C4-2B (cell line): ENCODE data around the gene CD58.

Source experiments
- H3K27ac ChIP-seq: fragments of 450-650 bp; 2 replicates; pipeline ENCODE4 v1.5.1; 2017
- ZFX ChIP-seq: fragments of 450-650 bp; IDR thresholded peaks from 2 replicates; pipeline ENCODE4 v1.6.1; 2017
- TF ChIP-seq, protein P1 (sequence below): fragments of 450-650 bp; conservative IDR thresholded peaks from 2 replicates; pipeline ENCODE4 v1.5.1; 2017; ENCODE audit warnings: mild to moderate bottlenecking

The CD58 gene

DNA sequence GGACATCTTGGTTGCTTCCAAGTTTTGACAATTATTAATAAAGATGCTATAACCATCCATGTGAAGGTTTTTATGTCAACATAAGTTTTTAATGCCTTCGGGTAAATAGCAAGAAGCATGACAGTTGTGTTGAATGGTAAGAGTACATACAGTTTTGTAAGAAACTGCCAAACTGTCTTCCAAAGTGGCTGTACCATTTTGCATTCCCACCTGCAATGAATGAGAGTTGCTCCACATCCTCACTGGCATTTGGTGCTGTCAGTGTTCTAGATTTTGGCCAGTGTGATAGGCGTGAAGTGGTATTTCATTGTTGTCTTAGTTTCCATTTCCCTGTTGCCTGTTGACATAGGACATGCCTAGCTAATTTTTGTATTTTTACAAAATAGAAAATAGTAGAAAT is 45.4 kb downstream of the CD58 start:
- no peak overlapping the region for H3K27ac ChIP-seq
- TF ChIP-seq, protein P1, sequence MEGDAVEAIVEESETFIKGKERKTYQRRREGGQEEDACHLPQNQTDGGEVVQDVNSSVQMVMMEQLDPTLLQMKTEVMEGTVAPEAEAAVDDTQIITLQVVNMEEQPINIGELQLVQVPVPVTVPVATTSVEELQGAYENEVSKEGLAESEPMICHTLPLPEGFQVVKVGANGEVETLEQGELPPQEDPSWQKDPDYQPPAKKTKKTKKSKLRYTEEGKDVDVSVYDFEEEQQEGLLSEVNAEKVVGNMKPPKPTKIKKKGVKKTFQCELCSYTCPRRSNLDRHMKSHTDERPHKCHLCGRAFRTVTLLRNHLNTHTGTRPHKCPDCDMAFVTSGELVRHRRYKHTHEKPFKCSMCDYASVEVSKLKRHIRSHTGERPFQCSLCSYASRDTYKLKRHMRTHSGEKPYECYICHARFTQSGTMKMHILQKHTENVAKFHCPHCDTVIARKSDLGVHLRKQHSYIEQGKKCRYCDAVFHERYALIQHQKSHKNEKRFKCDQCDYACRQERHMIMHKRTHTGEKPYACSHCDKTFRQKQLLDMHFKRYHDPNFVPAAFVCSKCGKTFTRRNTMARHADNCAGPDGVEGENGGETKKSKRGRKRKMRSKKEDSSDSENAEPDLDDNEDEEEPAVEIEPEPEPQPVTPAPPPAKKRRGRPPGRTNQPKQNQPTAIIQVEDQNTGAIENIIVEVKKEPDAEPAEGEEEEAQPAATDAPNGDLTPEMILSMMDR = no peak
- TF ChIP-seq ZFX = no peak

DNA sequence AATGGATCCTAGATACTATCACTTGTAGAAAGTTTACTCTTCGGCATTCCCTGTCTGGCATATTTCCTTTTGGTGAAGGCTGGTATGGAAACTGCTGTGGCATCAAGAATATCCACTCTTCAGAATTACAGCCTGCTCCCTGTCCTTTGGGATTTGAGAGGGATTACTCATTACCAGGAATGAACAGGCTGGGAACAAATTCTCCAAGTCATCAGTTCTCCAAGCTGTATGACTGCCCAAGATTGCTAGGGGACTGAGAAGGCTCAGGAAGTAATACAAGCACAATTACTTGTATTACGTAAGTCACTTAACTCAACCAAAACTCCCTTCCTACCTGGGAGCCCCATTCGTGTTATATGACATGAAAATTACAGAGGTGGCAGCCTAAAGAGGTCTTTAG is 49.6 kb downstream of the CD58 start:
- TF ChIP-seq, protein P1 = no peak
- no peak for TF ChIP-seq ZFX
- no peak overlapping the region for H3K27ac ChIP-seq

DNA sequence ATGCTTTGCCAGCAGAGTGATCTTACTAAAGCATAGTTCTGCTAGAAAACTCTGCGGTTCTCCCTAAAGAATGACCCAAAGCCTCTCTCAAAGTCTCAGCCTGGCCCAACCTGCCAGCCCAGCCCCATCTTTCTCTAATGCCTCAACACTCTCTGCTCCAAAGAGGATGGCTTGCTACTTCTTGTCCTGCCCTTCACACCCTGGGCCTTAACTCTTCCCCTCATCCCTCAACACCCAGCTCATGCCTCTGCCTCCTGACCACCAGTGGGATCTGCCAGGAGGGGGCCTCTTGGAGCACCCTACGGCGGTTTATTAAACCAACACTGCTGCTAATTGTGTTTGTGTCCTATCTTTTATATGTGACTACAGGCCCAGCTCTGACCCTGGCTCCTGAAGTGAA is 52.4 kb downstream of the CD58 start:
- no peak overlapping the region for H3K27ac ChIP-seq
- TF ChIP-seq, protein P1 = no peak
- TF ChIP-seq ZFX = no peak

DNA sequence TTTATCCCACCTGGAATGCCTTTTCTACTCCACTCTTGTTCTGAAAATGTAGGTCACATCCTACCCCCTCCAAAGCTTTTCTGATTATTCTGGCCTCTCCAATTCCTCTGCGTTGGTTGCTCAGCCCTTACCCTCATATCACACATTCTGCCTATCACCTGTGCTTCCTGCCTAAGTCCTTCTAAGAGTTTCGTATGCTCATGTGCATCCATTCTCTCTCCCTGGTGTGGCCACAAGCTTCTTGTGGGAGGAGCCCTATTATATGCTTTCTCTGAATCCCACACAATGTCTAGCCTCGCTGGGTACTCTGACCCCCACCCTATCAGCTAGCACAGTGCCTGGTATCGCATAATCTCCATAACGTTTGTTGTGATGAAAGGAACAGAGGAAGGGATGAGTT is 54.2 kb downstream of the CD58 start:
- no peak overlapping the region for H3K27ac ChIP-seq
- TF ChIP-seq, protein P1 = no peak
- no peak for TF ChIP-seq ZFX

DNA sequence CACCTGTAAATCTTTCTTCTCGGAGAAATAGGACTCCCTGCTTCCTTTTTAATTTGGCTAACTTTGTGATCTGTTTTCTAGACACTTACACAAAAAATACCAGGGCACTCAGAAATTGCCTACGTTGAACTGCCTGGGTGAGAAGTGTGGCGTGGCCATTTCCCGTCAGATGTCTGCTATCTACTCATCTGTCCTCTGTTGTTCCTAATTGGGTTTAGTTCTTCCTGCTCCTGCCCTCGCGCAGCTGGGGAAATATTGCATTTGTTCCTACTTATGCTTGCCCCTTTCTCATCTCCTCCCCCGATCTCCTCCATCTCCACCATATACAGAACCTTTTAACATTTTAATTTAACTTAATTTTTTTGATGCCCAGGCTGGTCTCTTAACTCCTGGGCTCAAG is 55.1 kb downstream of the CD58 start:
- no peak for TF ChIP-seq ZFX
- TF ChIP-seq, protein P1 = no peak
- H3K27ac ChIP-seq = no peak overlapping the region

DNA sequence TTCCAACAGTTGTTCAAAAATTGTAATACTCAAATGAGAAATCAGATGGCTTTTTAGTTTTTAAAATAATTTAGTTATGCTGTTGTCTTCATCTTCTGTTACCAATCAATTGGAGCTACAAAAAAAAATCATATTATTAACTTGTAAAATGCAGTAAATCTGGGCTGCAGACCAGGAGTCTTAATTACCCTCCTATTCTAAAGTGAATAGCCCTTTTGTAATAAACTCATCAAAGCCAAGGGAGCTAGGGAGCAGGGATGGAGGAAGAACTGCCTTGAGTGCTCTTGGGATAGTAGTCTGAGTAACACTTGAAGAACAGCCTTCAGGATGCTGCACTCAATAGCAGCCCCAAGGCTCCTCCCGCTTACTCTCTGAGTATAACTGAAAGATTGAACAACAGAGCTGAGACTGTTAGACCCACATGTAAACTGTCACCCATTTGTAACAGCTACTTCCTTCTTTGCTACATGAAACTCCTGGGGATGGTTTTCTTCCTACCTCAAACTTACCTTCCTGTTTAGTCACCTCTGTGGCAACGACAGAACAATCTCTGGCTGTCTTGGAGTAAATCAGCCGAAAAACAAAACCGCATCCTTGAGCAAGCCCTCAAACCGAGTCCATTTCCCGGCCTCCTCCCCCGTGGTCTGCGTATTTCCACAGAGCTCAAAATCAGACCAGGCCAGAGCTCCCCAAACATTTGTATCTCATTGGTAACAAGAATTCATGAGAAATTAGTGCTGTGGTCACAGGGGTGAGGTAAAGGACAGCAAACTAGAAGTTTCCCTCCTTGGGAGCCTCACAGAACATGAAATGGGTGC is 55.9 kb downstream of the CD58 start:
- H3K27ac ChIP-seq = no peak overlapping the region

DNA sequence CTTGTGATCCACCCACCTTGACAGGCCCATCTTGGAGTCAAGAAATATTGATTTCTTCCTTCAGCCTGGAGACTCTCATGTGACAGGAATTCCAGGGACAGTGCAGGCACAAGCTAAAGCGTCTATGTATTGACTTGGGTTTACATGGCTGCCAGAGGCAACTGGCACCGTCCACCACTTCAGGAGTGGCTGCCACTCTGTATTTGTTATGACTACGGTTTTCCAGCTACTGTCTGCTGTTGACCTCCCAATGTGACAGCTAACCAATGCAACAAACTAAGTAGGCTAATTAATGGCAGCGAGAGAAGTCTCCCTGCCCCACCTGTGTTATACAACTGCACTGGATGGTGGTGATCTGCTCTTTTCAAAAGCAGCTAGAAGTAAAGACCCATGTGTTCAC is 56.9 kb downstream of the CD58 start:
- TF ChIP-seq, protein P1 = no peak
- TF ChIP-seq ZFX = no peak
- no peak overlapping the region for H3K27ac ChIP-seq

More for the DNA sequence above, 55.9 kb downstream of the CD58 start:
- TF ChIP-seq, protein P1 = no peak
- no peak for TF ChIP-seq ZFX
